ENCODE data around the gene MCFD2. TPM values are rescaled to one million over a fixed set of nuclear protein-coding genes. Genes with fewer than 3 reads are reported as not detected.
"Not testable (repeated sequence)": the region's sequence is repeated elsewhere in the genome, so short reads cannot be mapped to it uniquely, and the experiment has no call there.

Gene MCFD2
- polyA plus RNA-seq, 1 of the 3 experiments (the other 2 are of a cell fraction): 88.2 TPM

GRCh38 chr2:46909150-46909549, 6.5 kb downstream of the MCFD2 start (continued):
- TF ChIP-seq IRF3 (IDR thresholded peaks at IDR 0.05; ENCODE audit: low read depth, low read length): no peak
- no peak for TF ChIP-seq GABPA (IDR thresholded peaks at IDR 0.05; ENCODE audit: low read depth)
- no peak for TF ChIP-seq EP300 (IDR thresholded peaks at IDR 0.05; ENCODE audit: borderline replicate concordance in 1 of 2, low read depth in 1 of 2, low read length in 1 of 2)

- 97% methylated on average over 10 of the region's 10 CpGs for WGBS (ENCODE audit: low lambda C conversion rate)
- H2AFZ ChIP-seq (ENCODE audit: low read depth); H3K27ac ChIP-seq (ENCODE audit: low read depth in 2 of 2, low read length in 1 of 2); H3K4me2 ChIP-seq; POLR2A ChIA-PET; H3K4me3 ChIP-seq (ENCODE audit: low read depth in 2 of 2, low read length in 1 of 2); H3K9me3 ChIP-seq; H3K9ac ChIP-seq; H3K9me2 ChIP-seq; DNase-seq; H3K27me3 ChIP-seq (ENCODE audit: insufficient read depth); H4K20me1 ChIP-seq (ENCODE audit: insufficient read depth): not testable (repeated sequence)
- Histone ChIP-seq H3K36me3 (replicated peaks in 1 of 2; ENCODE audit: control insufficient read depth in 1 of 2, insufficient read depth in 2 of 2, low read length in 1 of 2) (peaks cover 56 to 58% of the 10 kb centered on the region in 2 experiments), H3F3A (replicated peaks; ENCODE audit: insufficient read depth) (peaks cover 26% of the 10 kb centered on the region), H3K4me1 (ENCODE audit: control insufficient read depth in 1 of 2, insufficient read depth in 2 of 2, low read depth in 1 of 2, low read length in 1 of 2) (peaks cover 7 to 11% of the 10 kb centered on the region in 2 experiments; a peak in 3 of 4 replicates), H3K79me2 (ENCODE audit: insufficient read depth) (peaks cover 33% of the 10 kb centered on the region)
- CTCF ChIA-PET: interaction anchor here (0.7 kb wide), 1 partner anchor 10 kb away, joined by 4 read pairs; the partner anchor contains the start of gene MCFD2
Observed at GRCh38 chr2:46904908-46905678, 10.5 kb downstream of the MCFD2 start.

GRCh38 chr2:46902980-46903379, 12.6 kb downstream of the MCFD2 start:
- H4K20me1 ChIP-seq (ENCODE audit: insufficient read depth); H3K27me3 ChIP-seq (ENCODE audit: insufficient read depth); DNase-seq; POLR2A ChIA-PET; H3K9ac ChIP-seq; H2AFZ ChIP-seq (ENCODE audit: low read depth); H3K4me2 ChIP-seq; H3K27ac ChIP-seq (ENCODE audit: low read depth in 2 of 2, low read length in 1 of 2); H3K4me3 ChIP-seq (ENCODE audit: low read depth in 2 of 2, low read length in 1 of 2); H3K9me3 ChIP-seq; H3K9me2 ChIP-seq; H3K4me1 ChIP-seq (ENCODE audit: control insufficient read depth in 1 of 2, insufficient read depth in 2 of 2, low read depth in 1 of 2, low read length in 1 of 2): not testable (repeated sequence)
- H3F3A ChIP-seq (replicated peaks; ENCODE audit: insufficient read depth): peaks cover 18% of the 10 kb centered on the region
- peaks cover 15% of the 10 kb centered on the region for H3K79me2 ChIP-seq (ENCODE audit: insufficient read depth)
- CTCF ChIA-PET: interaction anchor here (1.6 kb wide), 1 partner anchor 16 kb away, joined by 3 read pairs; no protein-coding TSS in a partner anchor
- H3K36me3 ChIP-seq (replicated peaks in 1 of 2; ENCODE audit: control insufficient read depth in 1 of 2, insufficient read depth in 2 of 2, low read length in 1 of 2): peaks cover 40 to 48% of the 10 kb centered on the region in 2 experiments
- WGBS (ENCODE audit: low lambda C conversion rate): 89% methylated on average over 6 of the region's 6 CpGs

GRCh38 chr2:46902465-46902864, 13.1 kb downstream of the MCFD2 start:
- DNase-seq: no peak
- CTCF ChIA-PET: interaction anchor here (1.4 to 1.6 kb wide), 2 partner anchors 16 kb away, joined by 3 to 5 read pairs; no protein-coding TSS in a partner anchor
- Histone ChIP-seq H3K4me2 (no peak overlapping the region), H3K9me2 (no peaks in the 10 kb centered on the region), H2AFZ (ENCODE audit: low read depth) (no peak overlapping the region), H3K4me3 (ENCODE audit: low read depth in 2 of 2, low read length in 1 of 2) (no peak overlapping the region), H3K79me2 (ENCODE audit: insufficient read depth) (peaks cover 10% of the 10 kb centered on the region; the same call in 1 of the 2 replicates), H3K4me1 (ENCODE audit: control insufficient read depth in 1 of 2, insufficient read depth in 2 of 2, low read depth in 1 of 2, low read length in 1 of 2) (peaks cover 0 to 7% of the 10 kb centered on the region in 2 experiments; a peak in 2 of 4 replicates), H3K9me3 (no peaks in the 10 kb centered on the region), H3K9ac (no peak overlapping the region), H3K36me3 (replicated peaks in 1 of 2; ENCODE audit: control insufficient read depth in 1 of 2, insufficient read depth in 2 of 2, low read length in 1 of 2) (peaks cover 35 to 43% of the 10 kb centered on the region in 2 experiments), H3F3A (replicated peaks; ENCODE audit: insufficient read depth) (peaks cover 18% of the 10 kb centered on the region), H3K27ac (ENCODE audit: low read depth in 2 of 2, low read length in 1 of 2) (no peak overlapping the region; a peak in 1 of 4 replicates), H3K27me3 (ENCODE audit: insufficient read depth) (no peaks in the 10 kb centered on the region), H4K20me1 (ENCODE audit: insufficient read depth) (no peaks in the 10 kb centered on the region)
- POLR2A ChIA-PET: no interaction called here
- TF ChIP-seq NFIC (IDR thresholded peaks at IDR 0.05; ENCODE audit: borderline replicate concordance) (no peak), ZBTB33 (IDR thresholded peaks at IDR 0.05; ENCODE audit: borderline replicate concordance, low read depth) (no peak), REST (IDR thresholded peaks at IDR 0.05; ENCODE audit: low read depth, low read length) (no peak), IRF3 (IDR thresholded peaks at IDR 0.05; ENCODE audit: low read depth, low read length) (no peak), JUND (IDR thresholded peaks at IDR 0.05) (no peak), RAD21 (IDR thresholded peaks at IDR 0.05; ENCODE audit: low read length) (no peak), NRF1 (IDR thresholded peaks at IDR 0.05; ENCODE audit: low read depth, low read length) (no peak), EP300 (IDR thresholded peaks at IDR 0.05; ENCODE audit: borderline replicate concordance in 1 of 2, low read depth in 1 of 2, low read length in 1 of 2) (no peak)

Data from SK-N-SH (cell line).